Embryonic facial prominence (tissue), 1 donor: ENCODE measurements around the gene DUSP10.

Experiments
- DNase-seq: peaks from one replicate; pipeline ENCODE4 v3.0.0-alpha.2; 2016; ENCODE audit errors: extremely low spot score

Gene DUSP10

DNA sequence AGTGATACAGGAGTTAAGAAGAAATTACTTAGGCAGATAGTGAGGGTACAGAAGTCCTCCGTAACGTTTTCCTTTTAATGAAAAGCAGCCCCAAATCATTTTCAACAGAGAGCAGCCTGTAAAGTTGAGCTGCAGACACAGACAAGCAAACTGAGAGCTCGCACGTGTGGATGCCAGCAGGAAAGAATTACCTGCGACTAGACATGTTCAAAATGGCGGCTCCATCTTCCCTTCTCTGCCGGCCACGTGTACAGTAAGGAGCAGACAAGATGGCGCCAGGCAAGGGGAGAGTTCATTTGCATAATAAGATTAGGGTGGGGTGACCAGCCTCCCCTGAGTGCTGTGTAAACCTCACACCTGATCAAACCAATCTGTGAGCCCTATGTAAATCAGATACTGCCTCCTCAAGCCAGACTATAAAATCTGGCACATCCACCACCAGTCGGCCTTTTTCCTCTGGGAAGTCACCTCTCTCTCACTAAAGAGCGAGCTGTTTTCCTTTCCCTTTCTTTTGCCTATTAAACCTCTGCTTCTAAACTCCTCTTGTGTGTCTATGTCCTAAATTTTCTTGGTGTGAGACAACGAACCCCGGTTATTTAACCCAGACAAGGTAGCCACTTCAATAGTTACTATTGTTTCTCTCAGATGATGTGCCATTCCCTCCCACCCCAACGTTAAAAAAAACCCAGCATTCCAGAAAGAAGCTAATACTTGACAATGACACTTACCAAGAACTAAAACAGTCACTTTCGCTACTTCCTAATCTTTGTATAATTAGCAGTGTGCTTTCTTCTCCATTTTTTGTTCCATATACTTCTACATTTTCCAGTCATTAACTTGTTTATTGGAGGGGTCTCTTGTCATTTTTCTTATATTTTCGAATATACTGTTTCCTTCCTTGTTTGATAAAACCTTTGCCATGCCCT lies 27.4 kb downstream of the DUSP10 start:
- peak; percentile 32 for DNase-seq

DNA sequence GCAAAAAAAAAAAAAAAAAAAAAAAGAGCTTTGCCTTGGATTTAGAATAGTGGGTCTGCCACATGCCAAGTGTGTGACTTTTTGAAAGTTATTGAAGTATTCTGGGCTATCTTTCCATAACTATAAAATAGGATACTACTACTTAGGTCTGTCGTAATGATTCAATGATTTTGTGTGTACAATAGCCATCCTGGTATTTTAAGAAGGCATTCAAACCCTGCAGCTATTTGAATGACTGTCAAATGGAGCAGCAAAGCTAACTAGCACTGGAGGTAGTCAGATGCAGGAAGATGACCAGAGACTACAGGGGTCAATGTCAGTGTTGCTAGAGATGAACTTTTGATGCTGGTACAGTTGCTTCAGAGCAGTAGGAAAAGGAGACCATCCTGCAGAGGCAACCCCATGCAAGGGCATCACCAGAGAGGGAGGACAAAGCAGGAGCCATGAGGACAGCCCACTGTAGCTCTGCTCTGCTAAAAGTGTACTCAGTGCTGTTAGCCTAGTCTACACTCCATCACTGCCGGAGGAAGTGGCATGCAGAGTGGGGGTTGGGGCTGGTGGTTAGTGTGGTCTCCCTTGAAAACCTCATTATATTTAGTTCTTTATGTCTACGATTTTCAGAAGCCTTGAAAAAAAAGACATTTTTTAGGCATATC lies 29.0 kb downstream of the DUSP10 start:
- DNase-seq: no peak

- no peak for DNase-seq
Measured at GRCh38 chr1:221712198-221712684, 29.6 kb downstream of the DUSP10 start.

DNA sequence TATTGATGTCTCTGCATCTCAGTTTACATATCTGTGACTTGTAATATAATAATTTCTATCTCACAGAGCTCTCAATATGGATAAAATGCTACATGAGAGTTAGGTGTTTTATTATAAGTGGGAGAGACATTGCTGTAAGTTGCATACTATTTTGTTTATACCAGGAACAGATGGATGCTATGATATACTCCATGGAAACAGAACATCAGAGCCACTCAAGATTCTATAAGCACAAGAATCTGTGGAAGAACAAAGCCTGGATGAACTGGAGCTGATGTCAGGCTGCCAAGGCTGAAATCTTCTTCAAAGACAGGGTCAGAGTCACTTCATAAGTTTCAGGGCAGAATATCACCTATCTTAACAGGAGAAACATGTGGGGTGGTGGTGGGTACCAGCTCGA lies 30.2 kb downstream of the DUSP10 start:
- DNase-seq: no peak

DNA sequence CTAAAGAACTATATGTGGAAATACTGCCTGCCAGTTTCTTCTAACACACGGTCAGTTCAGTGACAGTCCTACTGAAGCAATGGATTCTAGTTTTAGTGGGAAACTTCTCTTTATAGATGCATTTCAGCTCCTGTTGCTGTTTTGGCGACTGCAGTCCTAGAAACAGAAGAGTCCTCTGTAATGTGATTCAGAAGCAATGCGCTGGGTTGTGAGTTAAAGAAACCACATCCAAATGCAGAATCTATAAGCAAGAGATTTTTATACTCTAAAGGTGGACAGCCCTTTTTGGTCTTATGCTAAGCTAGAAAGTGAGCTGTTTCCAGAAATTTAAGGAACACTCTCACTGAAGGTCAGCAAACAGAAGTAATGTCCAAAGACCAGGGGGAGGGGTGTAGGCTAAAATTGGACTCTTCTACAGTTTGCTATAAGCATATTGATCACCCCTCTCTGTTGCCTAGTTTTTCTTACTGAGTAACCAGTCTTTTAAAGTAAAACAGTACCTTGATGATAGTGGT lies 30.8 kb downstream of the DUSP10 start:
- DNase-seq: no peak

DNA sequence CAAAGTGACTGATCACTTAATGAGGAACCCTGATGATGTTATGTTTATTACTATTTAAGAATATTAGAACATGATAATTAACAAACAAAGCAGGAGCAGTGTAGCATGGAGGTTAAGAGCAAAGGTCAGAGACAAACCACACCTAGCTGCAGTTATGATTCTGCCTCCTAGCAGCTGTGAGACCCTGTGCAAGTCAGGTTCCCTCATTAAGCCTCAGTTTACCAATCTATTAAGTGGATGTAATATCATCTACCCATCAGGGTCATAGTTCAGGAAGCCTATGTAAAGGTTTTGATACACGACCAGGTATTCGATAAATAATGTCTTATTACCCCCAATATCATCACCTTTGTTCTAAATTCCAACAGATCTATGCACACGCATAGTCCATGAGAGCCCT lies 32.0 kb downstream of the DUSP10 start:
- DNase-seq: no peak

DNA sequence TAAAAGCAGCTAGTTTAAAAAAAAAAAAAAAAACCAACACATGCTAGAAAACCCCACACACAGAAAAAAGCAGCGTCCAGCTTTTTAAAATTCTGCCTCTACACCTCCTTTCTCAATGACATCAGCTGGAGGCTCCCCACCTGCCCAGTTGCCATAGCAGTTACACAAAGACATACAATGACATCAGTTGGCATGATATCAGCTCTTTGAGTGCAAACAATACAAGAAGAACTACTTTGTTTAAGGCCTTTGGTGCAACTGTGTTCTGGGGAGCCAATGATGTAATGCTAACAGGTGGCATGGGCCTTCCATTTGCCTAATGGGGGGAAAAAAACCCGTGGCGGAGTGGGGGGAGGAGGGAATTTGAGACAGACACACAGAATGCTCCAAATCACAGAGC lies 32.9 kb downstream of the DUSP10 start:
- peak; percentile 51 for DNase-seq

GRCh38 chr1:221708076-221708571 lies 33.8 kb downstream of the DUSP10 start:
- DNase-seq: no peak

DNA sequence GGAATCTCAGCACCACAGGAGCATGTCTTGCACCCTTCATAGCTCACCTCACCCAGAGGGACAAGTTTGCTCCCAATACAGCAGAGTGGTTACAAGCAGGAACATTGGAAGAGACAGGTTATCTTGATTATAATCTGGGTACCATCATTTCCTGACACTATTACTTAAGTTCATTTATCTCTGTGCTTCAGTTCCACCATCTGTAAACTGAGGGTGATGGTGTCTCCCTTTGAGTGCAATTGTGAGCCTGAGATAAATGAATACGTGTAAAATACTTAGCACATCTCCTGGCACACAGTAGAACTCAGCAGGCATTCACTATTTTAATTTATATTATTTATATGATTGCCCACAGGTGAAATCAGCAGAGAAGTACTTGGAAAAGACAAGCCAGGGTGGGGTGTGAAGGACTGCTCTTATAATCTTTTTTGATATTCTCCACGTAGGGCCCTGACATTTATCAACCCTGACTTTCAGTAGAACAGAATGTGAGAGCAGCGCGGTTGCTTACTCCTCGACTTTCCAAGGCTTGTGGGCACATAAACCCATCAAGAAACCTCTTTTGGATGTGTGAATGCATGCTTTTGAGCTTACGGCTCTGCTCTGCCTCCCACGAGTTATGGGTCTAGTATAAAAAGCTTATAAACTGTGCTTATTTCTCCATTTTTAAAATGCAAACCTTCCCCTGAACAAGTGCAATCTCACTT lies 34.9 kb downstream of the DUSP10 start:
- no peak for DNase-seq

- DNase-seq: no peak
Measured at GRCh38 chr1:221706191-221706590, 35.7 kb downstream of the DUSP10 start.

- DNase-seq: no peak
Measured at GRCh38 chr1:221704306-221704705, 37.6 kb downstream of the DUSP10 start.

DNA sequence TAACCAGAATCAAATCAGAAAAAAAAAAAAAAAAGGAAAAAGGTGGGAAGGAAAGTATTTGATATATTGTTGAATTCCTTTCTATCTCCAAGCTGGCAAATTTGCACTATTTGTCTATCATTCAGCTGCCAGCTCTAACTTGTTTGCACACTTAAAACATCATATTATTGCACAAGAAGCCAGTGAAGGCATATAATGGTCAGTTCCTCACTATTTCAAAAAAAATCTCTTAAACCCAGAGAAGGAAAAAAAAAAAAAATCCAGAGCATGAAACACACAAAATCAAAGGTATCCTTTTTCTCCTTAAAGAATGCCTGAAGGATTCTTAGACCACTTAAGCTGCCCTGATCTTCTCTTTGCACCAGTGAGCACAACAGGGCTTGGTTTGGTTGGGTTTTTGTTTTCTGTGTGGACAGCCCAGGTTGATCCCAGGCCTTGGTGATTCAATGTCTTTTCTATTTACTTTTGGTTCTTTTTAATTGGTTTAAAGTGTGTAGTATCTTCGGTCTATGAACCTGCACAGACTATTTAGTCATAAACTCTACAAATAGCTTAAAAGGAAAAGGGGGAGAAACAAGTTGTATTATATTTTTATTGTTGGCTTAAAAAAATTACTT lies 40.2 kb downstream of the DUSP10 start:
- no peak for DNase-seq

GRCh38 chr1:221700948-221701347 lies 40.9 kb downstream of the DUSP10 start:
- DNase-seq: no peak

GRCh38 chr1:221700536-221700935 lies 41.4 kb downstream of the DUSP10 start:
- no peak for DNase-seq

DNA sequence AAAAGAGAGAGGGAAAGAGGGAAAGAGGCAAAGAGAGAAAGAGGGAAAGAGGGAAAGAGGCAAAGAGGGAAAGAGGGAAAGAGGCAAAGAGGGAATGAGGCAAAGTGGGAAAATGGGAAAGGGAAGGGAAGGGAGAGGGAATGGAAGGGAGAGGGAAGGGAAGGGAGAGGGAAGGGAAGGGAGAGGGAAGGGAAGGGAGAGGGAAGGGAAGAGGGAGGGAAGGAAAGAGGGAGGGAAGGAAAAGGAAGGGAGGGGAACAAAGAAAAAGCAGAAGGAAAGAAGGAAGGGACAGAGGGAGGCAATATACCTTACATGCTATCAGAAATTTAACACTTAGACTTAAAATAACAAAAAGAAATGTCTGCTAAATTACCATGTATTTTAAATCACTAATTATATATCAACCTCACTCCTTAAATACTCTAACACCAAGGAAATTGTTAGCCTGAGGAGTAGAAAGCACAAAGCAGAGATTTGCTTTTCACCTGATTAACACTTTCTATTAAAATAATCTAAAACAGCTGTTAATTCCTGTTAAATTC lies 41.8 kb downstream of the DUSP10 start:
- DNase-seq: no peak

DNA sequence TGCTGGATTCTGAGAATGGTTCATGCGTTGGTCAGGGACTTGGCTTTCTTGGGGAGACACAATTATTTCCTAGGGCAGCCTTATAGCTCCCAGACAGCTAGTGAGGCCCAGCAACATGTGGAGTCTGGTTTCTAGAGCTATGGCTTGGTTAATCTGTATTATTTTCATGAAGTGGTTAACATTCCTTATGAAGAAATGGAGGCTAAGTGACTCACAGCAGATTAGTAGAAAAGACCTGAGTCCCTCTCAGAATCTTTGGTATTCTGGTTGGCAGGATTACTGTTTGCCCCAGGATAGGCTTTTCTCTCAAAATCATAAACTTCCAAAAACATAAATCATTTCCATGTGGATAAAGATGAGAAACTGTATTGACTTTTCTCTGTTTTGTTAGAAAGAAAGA lies 42.3 kb downstream of the DUSP10 start:
- DNase-seq: peak; percentile 25

GRCh38 chr1:221698579-221699349 lies 43.1 kb downstream of the DUSP10 start:
- DNase-seq: no peak

DNA sequence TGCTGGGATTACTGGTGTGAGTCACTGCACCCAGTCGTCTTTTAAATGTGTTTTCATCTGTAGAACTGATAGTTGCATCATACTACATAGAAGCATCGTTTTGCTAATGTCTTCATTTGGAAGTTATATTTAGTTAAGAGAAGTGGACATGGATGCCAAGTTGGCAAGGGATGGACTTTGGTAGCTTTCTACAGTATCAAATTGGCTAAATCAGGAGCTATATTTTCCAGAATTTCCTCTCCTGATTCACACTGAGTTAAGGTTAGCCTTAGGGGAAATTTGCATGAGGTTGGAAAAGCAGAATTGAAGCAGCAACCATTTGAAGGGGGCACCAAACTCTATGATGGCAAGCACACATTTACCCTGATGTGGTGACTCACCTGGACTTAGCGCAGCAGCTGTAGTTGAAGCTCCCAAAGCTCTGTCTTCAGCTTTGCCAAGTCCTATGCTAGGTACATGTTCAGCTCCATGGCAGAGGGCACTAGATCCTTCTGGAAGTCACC lies 43.9 kb downstream of the DUSP10 start:
- DNase-seq: no peak

- DNase-seq: no peak
Measured at GRCh38 chr1:221696718-221697461, 45.0 kb downstream of the DUSP10 start.
